HepG2 (cell line): Measurements from ENCODE around the gene FCER1G. TPM values are rescaled to one million over a fixed set of nuclear protein-coding genes. Genes with fewer than 3 reads are reported as not detected.

Experiments
- ATAC-seq: fragments of 200-7000 bp; cut with Tn5 transposase; 3 replicates; pipeline ENCODE4 v1.9.1; 2020; ENCODE audit warnings: mild to moderate bottlenecking, moderate library complexity
- BruUV-seq: library from RNA; stranded (reverse); fragments of 400-500 nt; replicated peaks from 2 replicates; lab custom pipeline; 2021; lab: Mats Ljungman, UMichigan
- CTCF ChIA-PET: fragments of 300-600 bp; formaldehyde crosslinking; extraction: SDS; loops from one replicate; lab custom pipeline; 2021; ENCODE audit warnings: low total read pairs, inconsistent platforms, low intra/inter-chr PET ratio; lab: Yijun Ruan, JAX
- POLR2A ChIA-PET: fragments of 350-600 bp; sonication (Branson Sonifier 250); formaldehyde crosslinking; loops from one replicate; lab custom pipeline; 2020; ENCODE audit warnings: antibody characterized with exemption, inconsistent platforms; lab: Yijun Ruan, JAX
- DNase-seq: peaks from one replicate; pipeline ENCODE4 v3.0.0-alpha.2; 2015; ENCODE audit warnings: low spot score
- FAIRE-seq: peaks from 3 replicates; lab custom pipeline; 2011; peaks lifted over from hg19 to GRCh38; lab: Jason Lieb, UNC
- H2AFZ ChIP-seq: one replicate; pipeline ENCODE4 v1.6.1; 2011; ENCODE audit warnings: low read length, inconsistent platforms
- H3K27ac ChIP-seq: fragments of 300-600 bp; 3 replicates; pipeline ENCODE4 v1.8.0; 2011; ENCODE audit warnings: mixed run types, mild to moderate bottlenecking, mixed read lengths, low read length, inconsistent platforms; ENCODE audit not compliant: insufficient read depth; ENCODE audit errors: extremely low read length
- H3K27me3 ChIP-seq, 2 experiments: fragments of 200-600 bp in 1 of 2; 2 replicates in 1 of 2; 3 replicates in 1 of 2; pipeline versions ENCODE4 v1.6.0 to v1.8.0; 2011; ENCODE audit warnings: low read length in 2 of 2, mild to moderate bottlenecking in 2 of 2, moderate library complexity in 2 of 2, inconsistent platforms in 1 of 2; ENCODE audit not compliant: insufficient read depth in 2 of 2, control insufficient read depth in 1 of 2
- H3K36me3 ChIP-seq, 2 experiments: fragments of 200-600 bp in 1 of 2; replicated peaks in 1 of 2; 2 replicates in 1 of 2; 3 replicates in 1 of 2; pipeline versions ENCODE4 v1.5.1 to v1.8.0; 2011; ENCODE audit warnings: low read length in 2 of 2, inconsistent platforms in 1 of 2; ENCODE audit not compliant: insufficient read depth in 2 of 2, control insufficient read depth in 1 of 2
- H3K4me1 ChIP-seq: 2 replicates; pipeline ENCODE4 v1.5.1; 2012; ENCODE audit warnings: low read length, inconsistent platforms; ENCODE audit not compliant: insufficient read depth
- H3K4me2 ChIP-seq: 2 replicates; pipeline ENCODE4 v1.6.0; 2011; ENCODE audit warnings: low read depth, low read length, inconsistent platforms
- H3K4me3 ChIP-seq, 3 experiments: fragments of 200-600 bp in 1 of 3; sonication (generic), shearing (Covaris generic) in 1 of 3; replicated peaks in 1 of 3; 2 replicates each; pipeline ENCODE4 v1.5.1; 2011 to 2016; ENCODE audit warnings: low read length in 3 of 3, inconsistent platforms in 2 of 3, low read depth in 2 of 3, mild to moderate bottlenecking in 2 of 3, control low read depth in 1 of 3, mixed read lengths in 1 of 3; ENCODE audit not compliant: insufficient read depth in 1 of 3
- H3K79me2 ChIP-seq: one replicate; pipeline ENCODE4 v1.6.1; 2011; ENCODE audit warnings: low read length, inconsistent platforms; ENCODE audit not compliant: insufficient read depth
- H3K9ac ChIP-seq: 2 replicates; pipeline ENCODE4 v1.6.0; 2011; ENCODE audit warnings: mild to moderate bottlenecking, low read depth, low read length, inconsistent platforms; ENCODE audit not compliant: insufficient read depth
- H3K9me3 ChIP-seq: 2 replicates; pipeline ENCODE4 v1.5.1; 2012; ENCODE audit warnings: mild to moderate bottlenecking, low read length
- H4K20me1 ChIP-seq: 2 replicates; pipeline ENCODE4 v1.6.0; 2011; ENCODE audit warnings: inconsistent platforms, mild to moderate bottlenecking, low read length, moderate library complexity; ENCODE audit not compliant: insufficient read depth
- RAD51 ChIP-seq: fragments of 450-650 bp; IDR thresholded peaks from 2 replicates; pipeline ENCODE4 v1.6.1; 2016; ENCODE audit warnings: borderline replicate concordance
- ZFY ChIP-seq: sonication (generic); formaldehyde crosslinking; IDR thresholded peaks from 2 replicates; pipeline ENCODE4 v1.4.0; 2020; ENCODE audit warnings: missing genetic modification reagents
- ZNF326 ChIP-seq: sonication (generic); formaldehyde crosslinking; IDR thresholded peaks from 2 replicates; pipeline ENCODE4 v1.4.0; 2020; ENCODE audit warnings: missing genetic modification reagents, borderline replicate concordance
- ZNF383 ChIP-seq: sonication (generic); formaldehyde crosslinking; IDR thresholded peaks from 2 replicates; pipeline ENCODE4 v1.4.0; 2020; ENCODE audit warnings: missing genetic modification reagents, mild to moderate bottlenecking, borderline replicate concordance
- ZNF562 ChIP-seq: sonication (generic); formaldehyde crosslinking; IDR thresholded peaks from 2 replicates; pipeline ENCODE4 v1.8.0; 2022; ENCODE audit warnings: missing genetic modification reagents, borderline replicate concordance
- ZNF766 ChIP-seq: sonication (generic); formaldehyde crosslinking; IDR thresholded peaks from 2 replicates; pipeline ENCODE4 v1.5.0; 2020; ENCODE audit warnings: missing genetic modification reagents, borderline replicate concordance
- whole genome bisulfite sequencing: methylation state at CpG from one replicate; pipeline ENCODE4 v1.1.6; 2017; ENCODE audit warnings: low lambda C conversion rate; 5-methylcytosine and 5-hydroxymethylcytosine counted together
- in situ Hi-C: cut with HindIII; loops from 2 replicates; pipeline ENCODE4 v1.10.0; 2017; ENCODE audit warnings: low pct_unique_long_range_greater_than_20kb; ENCODE audit not compliant: extremely low pct_ligation_motif_present
- intact Hi-C: fragments of 100-400 bp; cut with micrococcal nuclease; formaldehyde crosslinking; loops from one replicate; pipeline ENCODE4 v1.10.0; 2022; ENCODE audit not compliant: unreplicated experiment
- polyA plus RNA-seq, 8 experiments: library from polyadenylated mRNA; depleted of rRNA in 3 of 8; stranded (reverse) in 7 of 8; unstranded in 1 of 8; fragments of >200 nt; fragmentation: Illumina TruSeq in 4 of 8; extraction: Trizol in 4 of 8; gene quantifications; 2 replicates each; pipeline versions ENCODE4 v1.2.1 to v1.2.3, GENCODE V29; 2011 to 2016; ENCODE audit warnings: low read depth in 4 of 8, missing spikeins in 1 of 8, mixed read lengths in 1 of 8; ENCODE audit not compliant: insufficient read depth in 1 of 8
- total RNA-seq, 5 experiments: library from RNA; depleted of rRNA; stranded (reverse); fragments of >200 nt; fragmentation: Illumina TruSeq; extraction: Trizol; gene quantifications; 2 replicates each; pipeline ENCODE4 v1.2.3, GENCODE V29; 2016; ENCODE audit warnings: low read depth in 1 of 5
- TF ChIP-seq, protein P1 (sequence below): sonication (generic); formaldehyde crosslinking; IDR thresholded peaks from 2 replicates; pipeline ENCODE4 v1.5.1; 2020; ENCODE audit warnings: missing genetic modification reagents, mild to moderate bottlenecking, borderline replicate concordance
- TF ChIP-seq, protein P2 (sequence below): sonication (generic); formaldehyde crosslinking; IDR thresholded peaks from 2 replicates; pipeline ENCODE4 v1.4.0; 2020; ENCODE audit warnings: missing genetic modification reagents; ENCODE audit errors: not compliant biosample characterization

Gene FCER1G
- total and polyA plus RNA-seq, 2 of the 13 experiments (the other 11 are each of a cell fraction or from before 2014, with no cell fraction given) = 1.3 to 6.4 TPM

DNA sequence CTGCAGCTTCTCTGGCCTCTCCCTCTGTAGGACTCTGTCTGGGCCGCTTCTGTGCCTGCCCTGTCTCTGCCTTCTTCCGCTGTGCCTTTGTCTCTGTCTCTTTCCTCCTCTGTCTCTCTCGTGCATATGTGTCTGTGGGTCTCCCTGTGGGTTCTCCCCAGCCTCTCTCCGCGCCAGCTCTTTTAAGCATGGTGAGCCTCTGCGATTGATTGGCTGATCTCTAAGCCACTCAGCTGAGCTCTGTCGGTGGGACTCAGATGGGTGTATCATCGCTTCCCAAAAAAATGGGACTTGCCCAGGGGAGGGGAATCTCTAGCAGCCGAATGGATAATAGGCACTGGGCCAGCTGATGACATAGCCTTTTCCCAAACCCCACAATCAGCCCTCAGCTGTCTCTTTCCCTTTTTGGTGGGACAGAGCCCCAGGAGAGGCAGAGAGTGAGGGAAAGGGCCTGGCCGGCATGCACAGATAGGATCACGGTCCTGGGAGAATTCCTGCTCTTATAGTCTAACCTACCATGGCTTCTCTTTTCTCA lies 16.1 kb upstream of the FCER1G start, which contains the start of gene ADAMTS4 (continued):
- TF ChIP-seq ZNF562 (CRISPR knock-in tag) (no peak), ZNF766 (CRISPR knock-in tag) (no peak), RAD51 (no peak), ZFY (CRISPR knock-in tag) (no peak)
- TF ChIP-seq, protein P1, sequence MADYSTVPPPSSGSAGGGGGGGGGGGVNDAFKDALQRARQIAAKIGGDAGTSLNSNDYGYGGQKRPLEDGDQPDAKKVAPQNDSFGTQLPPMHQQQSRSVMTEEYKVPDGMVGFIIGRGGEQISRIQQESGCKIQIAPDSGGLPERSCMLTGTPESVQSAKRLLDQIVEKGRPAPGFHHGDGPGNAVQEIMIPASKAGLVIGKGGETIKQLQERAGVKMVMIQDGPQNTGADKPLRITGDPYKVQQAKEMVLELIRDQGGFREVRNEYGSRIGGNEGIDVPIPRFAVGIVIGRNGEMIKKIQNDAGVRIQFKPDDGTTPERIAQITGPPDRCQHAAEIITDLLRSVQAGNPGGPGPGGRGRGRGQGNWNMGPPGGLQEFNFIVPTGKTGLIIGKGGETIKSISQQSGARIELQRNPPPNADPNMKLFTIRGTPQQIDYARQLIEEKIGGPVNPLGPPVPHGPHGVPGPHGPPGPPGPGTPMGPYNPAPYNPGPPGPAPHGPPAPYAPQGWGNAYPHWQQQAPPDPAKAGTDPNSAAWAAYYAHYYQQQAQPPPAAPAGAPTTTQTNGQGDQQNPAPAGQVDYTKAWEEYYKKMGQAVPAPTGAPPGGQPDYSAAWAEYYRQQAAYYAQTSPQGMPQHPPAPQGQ = no peak

DNA sequence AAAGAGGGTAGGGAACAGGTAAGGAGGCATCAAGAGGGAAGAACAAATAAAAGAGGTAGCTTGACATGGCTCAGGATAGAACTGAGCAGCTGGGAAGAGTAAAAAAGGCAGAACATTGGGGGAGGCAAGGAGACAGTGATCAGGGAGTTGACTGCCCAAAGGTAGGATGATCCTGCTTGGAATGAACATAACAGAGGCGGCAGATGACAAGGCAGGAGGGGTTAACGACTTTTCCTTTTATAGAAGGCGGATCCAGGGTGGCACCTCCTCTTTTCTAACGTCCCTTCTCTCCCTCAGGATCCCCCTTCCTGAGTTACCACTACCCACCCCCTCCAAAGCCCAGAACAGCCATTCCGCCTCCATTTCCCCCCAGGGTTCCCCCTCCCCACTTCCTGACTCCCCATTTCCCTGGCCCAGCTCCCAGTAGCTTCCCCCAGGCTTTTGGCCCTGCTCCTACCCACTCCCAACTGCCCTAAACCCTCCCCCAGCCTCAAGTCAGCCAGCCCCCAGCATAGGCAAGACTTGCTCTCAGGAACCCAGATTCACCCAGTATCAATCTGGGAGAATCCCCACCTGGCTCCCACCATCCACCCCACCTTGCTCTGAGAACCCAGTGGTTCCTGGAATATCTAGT lies 15.5 kb upstream of the FCER1G start:
- H2AFZ ChIP-seq = no peak overlapping the region
- H3K4me1 ChIP-seq = peaks cover 74% of the 10 kb centered on the region
- no peak for DNase-seq
- H3K27ac ChIP-seq = peak overlapping the region; percentile 70
- WGBS = 57% methylated on average over 5 of the region's 5 CpGs
- CTCF ChIA-PET = no interaction called here
- no peaks in the 10 kb centered on the region for H3K9me3 ChIP-seq
- in situ Hi-C loops (loop anchor here (5.0 kb wide), 1 partner anchor 183 kb away; no protein-coding TSS in a partner anchor), intact Hi-C loops (no loop called here)
- ATAC-seq = no peak
- TF ChIP-seq ZNF383 (CRISPR knock-in tag) (0 out of 2 replicates have a peak, but pooled peaks have one; percentile 37), ZNF326 (CRISPR knock-in tag) (no peak)
- TF ChIP-seq, protein P2, sequence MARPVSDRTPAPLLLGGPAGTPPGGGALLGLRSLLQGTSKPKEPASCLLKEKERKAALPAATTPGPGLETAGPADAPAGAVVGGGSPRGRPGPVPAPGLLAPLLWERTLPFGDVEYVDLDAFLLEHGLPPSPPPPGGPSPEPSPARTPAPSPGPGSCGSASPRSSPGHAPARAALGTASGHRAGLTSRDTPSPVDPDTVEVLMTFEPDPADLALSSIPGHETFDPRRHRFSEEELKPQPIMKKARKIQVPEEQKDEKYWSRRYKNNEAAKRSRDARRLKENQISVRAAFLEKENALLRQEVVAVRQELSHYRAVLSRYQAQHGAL = no peak
- no peaks in the 10 kb centered on the region; a peak in 1 of 5 replicates for H3K27me3 ChIP-seq
- peak overlapping the region; percentile 98 for H3K4me2 ChIP-seq
- POLR2A ChIA-PET = interaction anchor here (1.2 to 3.5 kb wide), 7 partner anchors 19 to 190 kb away, joined by 3 to 44 read pairs (median 8); partner anchors contain the start of genes APOA2, CFAP126, SDHC and TOMM40L
- peaks cover 20% of the 10 kb centered on the region for H3K79me2 ChIP-seq
- H3K4me3 ChIP-seq = peak overlapping the region; percentile 23 to 85 (median 56); a peak in 5 of 6 replicates
- H3K9ac ChIP-seq = peak overlapping the region; percentile 56; the same call in 1 of the 2 replicates
- H4K20me1 ChIP-seq = no peaks in the 10 kb centered on the region
- peaks cover 0 to 15% of the 10 kb centered on the region in 2 experiments; a peak in 3 of 5 replicates for H3K36me3 ChIP-seq
- no TSS peak for BruUV-seq
- no peak for FAIRE-seq
